ENCODE results near the gene EFNA5.

DNA sequence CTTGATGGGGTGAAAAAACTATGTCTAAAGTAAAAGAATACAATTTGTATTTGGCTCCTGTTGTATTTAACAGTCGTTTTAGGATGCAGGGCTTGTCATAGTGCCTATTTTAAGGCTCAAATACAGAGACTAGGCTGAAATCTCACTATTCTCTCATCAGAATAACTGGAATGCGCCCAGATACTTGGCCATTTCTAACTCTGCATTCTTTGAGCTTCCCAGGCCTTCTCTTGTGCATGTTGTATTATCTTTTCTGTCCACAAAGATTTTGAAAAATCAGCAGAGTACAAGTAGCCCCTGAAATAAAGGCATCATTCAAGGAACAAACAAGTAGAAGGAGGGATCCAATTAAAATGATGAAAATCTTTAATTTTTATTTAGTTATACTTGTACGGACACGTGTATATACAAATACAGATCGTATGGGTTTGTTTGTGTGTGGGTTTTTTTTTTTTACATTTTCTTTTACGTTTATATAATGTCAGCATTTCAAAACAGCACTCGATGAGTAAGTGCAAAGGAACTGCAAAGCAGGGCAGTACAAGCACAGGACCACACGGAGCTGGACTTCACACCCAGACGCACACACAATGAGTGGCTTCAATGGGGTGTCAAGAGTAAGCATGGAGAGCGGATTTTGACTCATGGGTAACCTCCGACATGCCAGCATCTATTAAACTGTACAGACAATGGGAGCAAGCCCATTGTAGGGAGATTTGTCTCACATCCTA lies 294.0 kb downstream of the EFNA5 start:
- TF ChIP-seq, protein P1, sequence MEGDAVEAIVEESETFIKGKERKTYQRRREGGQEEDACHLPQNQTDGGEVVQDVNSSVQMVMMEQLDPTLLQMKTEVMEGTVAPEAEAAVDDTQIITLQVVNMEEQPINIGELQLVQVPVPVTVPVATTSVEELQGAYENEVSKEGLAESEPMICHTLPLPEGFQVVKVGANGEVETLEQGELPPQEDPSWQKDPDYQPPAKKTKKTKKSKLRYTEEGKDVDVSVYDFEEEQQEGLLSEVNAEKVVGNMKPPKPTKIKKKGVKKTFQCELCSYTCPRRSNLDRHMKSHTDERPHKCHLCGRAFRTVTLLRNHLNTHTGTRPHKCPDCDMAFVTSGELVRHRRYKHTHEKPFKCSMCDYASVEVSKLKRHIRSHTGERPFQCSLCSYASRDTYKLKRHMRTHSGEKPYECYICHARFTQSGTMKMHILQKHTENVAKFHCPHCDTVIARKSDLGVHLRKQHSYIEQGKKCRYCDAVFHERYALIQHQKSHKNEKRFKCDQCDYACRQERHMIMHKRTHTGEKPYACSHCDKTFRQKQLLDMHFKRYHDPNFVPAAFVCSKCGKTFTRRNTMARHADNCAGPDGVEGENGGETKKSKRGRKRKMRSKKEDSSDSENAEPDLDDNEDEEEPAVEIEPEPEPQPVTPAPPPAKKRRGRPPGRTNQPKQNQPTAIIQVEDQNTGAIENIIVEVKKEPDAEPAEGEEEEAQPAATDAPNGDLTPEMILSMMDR (IDR thresholded peaks at IDR 0.05; ENCODE audit: low read depth, low read length), result no peak
- no peak for TF ChIP-seq MAX (IDR thresholded peaks at IDR 0.05; ENCODE audit: low read depth, low read length)

All from NB4 (cell line).